GM19023 (cell line): ENCODE measurements around the gene NELFCD.
"Not testable (repeated sequence)": the region's sequence is repeated elsewhere in the genome, so short reads cannot be mapped to it uniquely, and the experiment has no call there.

ENCODE experiments used
- ATAC-seq: cut with Tn5 transposase; IDR thresholded peaks from one replicate; pipeline ENCODE4 v1.9.1; 2021; ENCODE audit warnings: mild to moderate bottlenecking, moderate library complexity; ENCODE audit not compliant: unreplicated experiment

Gene NELFCD

DNA sequence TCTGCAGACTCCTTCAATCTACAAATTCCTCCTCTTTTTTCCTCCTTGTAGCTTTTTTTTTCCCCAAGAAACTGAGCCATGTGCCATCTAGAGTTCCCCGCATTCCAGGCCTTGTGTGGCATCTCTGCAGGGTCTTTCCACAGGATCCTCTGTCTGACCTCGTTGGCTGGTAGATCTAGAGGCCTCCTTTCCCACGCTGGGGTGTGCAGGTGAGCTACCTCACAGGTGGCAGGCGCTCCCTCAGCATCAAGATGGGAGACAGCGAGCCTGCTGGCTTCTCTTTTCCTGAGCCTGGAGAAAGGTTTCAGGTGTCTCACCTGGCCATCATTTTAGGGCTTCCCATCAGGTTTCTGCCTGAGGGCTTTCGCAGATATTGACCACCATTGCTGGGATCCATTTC, 9.6 kb upstream of the NELFCD start:
- no peak for ATAC-seq

DNA sequence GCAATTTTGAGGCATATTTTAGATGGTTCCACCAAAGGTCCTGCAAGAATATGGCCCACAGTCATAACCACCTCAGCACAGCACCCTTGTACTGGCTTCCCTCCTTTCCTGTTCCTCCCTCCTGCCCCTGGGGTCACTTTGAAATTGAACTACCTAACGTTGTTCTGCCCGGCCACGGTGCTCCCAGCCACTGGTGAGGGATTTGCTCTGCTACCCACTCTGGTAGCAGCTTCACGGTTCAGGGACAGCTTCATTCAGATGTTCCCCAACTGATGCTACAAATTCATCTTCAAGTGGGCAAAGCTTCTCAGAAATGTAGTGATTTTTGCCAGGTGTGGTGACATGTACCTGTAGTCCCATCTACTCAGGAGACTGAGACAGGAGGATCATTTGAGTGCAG, 7.9 kb upstream of the NELFCD start:
- no peak for ATAC-seq

DNA sequence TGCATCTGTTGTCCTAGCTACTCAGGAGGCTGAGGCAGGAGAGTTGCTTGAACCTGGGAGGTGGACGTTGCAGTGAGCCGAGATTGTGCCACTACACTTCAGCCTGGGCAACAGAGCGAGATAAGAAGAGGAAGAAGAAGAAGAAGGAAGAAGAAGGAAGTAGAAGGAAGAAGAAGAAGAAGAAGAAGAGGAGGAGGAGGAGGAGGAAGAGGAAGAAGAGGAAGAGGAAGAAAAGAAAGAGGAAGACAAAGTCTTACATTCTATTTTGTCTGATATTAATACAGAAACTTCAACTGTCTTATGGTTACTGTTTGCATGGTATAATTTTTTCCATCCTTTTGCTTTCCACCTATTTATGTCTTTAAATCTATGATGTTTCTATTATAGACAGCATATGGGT, 7.2 kb upstream of the NELFCD start:
- ATAC-seq: no peak

DNA sequence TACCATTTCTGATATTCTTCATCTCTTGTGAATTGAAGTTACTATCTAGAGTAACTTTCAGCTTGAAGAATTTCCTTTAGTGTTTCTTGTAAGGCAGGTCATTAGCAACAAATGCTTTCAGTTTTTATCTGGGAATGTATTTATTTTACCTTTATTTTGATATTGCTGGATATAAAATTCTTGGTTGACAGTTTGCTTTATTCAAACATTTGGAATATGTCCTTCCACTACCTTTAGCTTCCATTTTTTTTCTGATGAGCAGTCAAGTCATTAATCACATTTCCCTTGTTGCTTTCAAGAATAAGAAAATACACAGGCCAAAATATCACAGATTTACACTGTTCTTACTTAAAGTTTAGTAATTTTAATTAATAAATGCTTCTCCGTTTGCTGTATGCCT, 5.7 kb upstream of the NELFCD start:
- ATAC-seq: no peak

DNA sequence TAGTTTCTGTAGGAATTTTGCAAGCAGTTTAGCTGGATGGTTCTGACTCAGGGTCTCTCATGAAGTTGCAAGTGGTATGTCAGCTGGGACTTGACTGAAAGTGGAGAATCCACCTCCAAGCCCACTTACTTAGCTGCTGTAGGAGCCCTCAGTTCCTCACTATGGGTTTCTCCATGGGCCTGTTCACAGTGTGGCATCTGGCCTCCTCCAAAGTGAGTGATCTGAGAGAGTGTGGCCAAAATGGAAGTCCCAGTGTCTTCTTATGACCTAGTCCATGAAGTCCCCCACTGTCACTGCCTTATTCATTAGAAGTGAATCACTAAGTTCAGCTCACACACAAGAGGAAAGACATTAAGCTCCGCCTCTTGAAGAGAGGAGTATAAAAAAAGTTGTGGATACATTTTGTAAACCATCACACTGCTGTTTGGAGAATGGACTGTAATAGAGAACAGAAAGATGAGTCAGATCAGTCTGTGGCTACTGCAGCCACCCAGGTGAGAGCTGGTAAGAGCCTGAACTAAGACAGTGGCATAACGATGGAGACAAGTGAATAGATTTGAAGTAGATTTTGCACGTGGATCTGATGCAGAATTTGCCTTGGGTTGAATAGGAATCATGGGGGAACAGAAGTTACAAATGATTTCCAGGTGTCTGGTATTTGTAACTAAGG, 4.9 kb upstream of the NELFCD start:
- no peak for ATAC-seq

DNA sequence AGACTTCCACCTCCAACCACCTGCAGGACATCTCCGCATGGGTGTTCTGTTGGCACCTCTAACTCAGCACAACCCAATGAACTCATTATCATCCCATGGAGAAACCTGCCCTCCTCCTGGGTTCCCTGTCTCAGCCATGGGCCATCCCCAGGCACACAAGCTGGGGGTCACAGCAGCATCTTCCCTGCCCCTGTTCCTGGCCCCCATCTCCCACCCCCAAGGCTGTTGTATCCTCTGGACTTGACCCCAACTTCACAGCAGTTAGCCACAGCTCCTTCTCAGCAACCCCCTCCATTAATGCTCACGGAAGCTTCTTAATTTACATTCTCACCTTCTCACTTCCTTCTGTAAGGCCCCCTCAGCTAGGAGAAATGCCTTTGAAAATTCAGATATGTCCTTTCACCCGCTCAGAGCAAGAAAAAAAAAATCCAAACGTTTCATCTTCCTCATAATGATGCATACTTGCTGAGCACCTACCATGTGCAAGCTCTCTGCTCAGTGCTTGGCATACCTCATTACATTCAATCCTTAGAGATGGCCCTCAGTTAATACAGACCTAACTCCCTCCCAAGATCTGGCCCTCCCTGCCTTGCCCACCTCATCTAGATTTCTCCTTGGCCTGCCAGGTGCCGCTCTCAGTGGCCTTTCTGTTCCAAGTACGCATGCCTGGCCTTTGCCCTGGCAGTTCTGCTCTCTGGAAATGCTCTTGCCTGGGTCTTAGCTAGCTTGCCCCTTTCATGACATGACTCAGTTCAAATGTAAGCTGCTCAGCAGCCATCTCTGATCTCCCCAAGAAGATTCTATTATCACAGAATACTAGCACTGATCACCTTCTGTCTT, 2.5 kb upstream of the NELFCD start:
- no peak for ATAC-seq

DNA sequence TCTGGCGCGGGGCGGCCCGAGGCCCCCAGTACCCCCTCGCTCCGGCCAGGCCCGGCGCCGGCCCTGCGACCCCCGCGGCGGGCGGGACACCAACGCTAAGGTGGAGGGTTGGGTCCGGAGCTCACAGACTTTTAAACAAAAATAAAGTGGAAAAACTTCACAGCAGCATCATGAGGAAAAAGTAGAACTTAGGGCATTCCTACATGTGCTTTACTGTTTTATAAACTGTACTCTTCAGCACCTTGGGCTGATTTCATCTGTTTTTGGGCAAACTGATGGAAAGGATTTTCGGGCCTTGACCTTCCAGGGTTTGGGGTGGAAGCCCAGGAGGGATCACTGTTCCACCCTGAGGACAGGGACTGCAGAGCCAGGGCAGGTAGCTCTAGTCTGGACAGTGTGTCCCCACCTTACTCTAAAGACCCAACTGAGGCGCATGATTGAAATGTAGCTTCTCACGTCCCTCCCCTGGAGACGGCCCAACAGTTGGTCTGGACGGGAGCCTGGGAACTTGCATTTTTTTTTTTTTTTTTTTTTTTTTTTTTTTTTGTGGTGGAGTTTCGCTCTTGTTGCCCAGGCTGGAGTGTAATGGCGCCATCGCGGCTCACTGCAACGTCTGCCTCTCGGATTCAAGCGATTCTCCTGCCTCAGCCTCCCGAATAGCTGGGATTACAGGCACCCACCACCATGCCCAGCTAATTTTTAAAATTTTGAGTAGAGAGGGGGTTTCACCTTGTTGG, 740 bp downstream of the NELFCD start:
- no peak for ATAC-seq

DNA sequence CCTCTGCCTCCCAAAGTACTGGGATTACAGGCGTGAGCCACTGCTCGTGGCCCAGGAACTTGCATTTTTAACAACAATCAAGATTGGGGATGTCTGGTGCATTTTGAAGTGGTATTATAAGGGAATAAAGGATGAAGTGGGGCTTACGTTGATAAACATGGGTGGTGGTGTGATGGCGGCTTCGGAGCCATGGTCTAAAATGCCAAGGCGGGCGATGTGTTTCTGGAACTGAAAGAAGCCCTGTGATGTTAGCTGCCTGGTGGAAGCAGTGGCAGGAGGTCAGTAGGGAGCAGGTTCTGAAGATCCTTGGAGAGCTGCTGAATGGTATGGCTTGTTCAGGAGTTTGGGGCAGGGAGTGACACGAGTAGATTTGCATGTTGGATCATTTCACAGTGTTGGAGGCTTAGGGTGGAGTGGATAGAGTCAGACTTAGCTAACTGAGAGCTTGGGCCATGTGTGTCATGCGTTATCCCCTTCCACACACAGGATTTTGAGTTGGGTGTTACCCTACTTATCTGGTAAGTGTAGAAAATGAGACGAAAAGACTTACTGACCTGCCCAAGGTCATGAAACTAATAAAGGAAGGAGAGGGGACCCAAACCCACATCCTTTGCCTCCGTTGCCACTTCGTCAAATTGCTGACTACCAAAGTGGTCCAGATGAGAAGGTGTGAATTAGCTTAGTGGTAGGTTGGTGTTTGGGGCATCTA, 1.5 kb downstream of the NELFCD start:
- no peak for ATAC-seq

DNA sequence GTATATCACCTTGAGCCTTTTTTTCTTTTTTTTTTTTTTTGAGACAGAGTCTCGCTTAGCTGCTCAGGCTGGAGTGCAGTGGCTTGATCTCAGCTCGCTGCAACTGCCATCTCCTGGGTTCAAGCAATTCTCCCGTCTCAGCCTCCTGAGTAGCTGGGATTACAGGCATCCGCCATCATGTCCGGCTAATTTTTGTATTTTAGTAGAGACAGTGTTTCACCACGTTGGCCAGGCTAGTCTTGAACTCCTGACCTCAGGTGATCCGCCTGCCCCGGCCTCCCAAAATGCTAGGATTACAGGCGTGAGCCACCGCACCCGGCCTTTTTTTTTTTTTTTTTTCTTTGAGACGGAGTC, 2.0 kb downstream of the NELFCD start:
- not testable (repeated sequence) for ATAC-seq

DNA sequence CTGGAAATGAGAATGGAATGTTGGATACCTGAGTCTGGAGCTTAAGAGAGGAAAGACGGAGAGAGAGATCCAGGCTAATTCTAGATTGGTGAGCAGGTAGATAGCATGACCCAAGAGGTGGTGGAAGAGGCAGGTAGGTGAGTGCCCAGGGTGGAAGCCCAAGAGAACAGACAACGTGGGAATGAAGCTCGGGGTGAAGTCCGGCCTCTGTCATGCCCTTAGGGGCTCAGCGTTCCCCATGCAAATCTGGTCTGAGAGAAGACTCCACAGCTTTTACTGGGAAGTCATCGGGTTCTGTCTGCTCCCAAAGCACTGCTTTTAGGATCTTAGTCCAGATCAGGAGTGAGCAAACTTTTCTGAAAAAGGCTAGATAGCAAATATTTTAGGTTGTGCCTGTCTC, 3.6 kb downstream of the NELFCD start:
- no peak for ATAC-seq

DNA sequence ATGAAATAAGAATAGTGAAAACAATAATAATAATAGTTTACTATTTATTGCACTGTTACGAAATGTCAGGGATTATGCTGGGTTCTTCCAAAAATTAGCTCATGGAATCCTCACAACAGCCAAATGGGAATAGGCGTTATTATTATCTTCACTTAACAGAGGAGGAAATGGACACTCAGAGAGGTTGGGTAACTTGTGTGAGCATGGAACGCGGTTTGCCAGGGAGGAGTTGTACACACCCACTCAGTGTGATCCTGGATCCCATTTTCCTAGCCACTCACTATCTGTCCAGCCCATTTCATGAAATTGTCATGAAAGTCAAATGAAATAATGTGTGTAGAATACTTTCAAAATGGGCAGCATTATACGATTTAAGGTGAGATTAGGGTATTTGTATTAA, 4.6 kb downstream of the NELFCD start:
- no peak for ATAC-seq

DNA sequence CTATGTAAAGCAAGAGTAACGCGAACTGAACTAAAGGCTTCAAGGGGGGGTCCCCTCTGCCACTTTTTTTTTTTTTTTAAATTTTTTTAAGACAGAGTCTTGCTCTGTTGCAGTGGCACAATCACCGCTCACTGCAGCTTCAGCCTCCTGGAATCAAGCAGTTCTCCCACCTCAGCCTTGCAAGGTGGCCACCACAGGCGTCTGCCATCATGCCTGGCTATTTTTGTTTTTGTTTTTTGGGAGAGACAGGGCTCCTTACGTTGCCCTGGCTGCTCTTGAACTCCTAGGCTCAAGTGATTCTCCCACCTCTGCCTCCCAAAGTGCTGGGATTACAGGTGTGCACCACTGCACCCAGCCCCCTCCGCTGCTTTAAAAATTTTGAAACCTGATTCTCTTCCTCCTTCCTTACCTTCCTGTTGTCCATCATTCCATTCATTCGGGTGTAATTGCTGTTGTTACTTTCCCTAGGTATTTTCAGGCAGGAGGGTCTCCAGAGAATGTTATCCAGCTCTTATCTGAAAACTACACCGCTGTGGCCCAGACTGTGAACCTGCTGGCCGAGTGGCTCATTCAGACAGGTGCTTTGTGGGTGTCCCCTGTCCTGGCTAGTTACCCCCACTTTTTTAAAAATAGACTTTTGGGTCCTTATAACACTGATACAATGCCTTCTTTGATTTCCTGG, 5.4 kb downstream of the NELFCD start:
- no peak for ATAC-seq

DNA sequence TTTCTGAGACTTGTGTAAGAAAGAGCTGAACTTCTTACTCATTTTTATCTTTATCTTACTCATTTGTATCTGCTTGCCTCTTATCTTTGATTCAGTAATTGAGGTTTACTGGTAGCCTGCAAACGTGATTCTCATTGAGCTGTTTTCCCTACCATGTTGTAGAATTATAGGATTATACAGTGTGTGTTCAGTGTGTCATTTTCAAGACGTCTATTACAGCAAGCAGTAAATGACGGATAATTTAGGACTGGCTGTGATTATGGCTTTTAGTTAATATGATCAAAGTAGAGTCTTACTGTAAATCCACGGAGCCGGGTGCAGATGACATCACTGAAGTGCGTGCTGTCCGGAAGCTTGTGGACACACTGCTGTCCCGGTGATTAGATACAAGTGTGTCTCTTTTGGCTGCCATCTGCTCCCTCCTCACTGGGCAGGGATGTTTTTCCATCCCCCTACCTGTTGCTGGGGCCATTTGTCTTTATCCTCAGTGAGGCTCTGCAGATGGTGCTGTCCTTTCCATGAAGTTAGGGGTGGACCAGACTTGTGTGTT, 6.0 kb downstream of the NELFCD start:
- ATAC-seq: no peak

DNA sequence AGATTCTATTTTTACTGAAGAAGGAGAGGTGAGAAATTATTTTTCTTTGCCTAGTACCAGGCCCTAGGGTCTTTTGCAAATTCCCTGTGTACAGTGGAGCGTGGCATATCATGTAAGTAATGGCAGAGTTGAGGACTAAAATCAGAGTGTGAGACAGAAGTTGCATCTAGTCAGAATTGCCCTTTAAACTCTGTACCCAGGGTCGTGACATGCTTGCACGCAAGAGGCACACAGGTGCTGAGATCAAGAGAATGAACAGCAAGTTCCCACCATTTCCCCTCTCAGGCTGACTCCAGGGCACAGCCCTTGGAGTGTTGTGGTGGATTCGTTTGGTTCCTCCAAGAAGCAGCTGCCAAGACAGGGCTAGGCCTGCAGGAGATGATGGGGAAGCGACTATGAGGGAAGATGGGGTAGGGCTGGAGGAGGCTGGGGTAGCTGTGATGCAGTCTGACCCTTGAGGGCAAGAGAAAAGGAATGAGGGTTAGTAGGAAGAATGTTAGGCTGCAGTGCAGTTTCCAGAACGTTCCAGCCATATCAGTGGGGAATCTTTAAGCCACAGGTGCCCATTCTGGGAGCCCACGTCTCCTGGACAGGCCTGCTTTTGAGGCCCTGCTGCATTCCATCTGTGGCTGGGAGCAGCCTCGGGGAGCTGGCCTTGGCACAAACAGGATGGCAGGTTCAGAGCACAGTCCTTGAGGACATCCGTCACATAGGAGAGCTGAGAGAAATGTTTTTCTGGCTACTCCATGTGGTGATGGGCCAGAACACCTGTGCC, 6.9 kb downstream of the NELFCD start:
- no peak for ATAC-seq

DNA sequence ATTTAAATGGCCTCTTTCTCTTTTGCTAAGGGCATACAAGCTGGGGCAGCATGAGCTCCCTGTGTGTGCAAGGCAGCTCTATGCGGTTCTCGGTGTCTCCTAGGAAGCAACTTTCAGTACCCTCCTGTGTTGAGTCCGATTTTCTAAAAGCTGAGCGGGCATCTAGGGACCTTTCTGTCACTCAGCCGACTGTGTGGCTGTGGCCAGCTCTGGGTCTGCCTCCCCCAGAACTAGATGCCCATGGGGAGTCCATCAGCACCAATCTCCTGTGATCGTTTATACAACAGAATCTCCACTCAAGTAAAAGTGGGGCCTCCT, 7.5 kb downstream of the NELFCD start:
- ATAC-seq: no peak

DNA sequence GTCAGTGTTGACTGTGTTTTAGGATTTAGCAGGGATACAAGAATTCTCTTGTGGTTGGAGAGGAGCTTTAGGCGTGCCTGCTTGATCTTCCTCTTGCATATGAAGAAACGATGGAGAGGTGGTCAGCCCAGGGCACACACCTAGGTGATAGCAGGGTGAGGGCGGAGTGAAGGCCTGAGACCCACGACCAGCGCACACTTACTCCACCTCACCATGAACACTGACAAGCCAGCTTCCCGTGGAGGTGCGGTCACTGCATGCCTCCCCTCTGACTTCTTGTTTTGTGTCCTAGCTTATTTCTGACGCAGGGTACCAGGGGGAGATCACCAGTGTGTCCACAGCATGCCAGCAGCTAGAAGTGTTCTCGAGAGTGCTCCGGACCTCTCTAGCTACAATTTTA, 8.1 kb downstream of the NELFCD start:
- no peak for ATAC-seq

DNA sequence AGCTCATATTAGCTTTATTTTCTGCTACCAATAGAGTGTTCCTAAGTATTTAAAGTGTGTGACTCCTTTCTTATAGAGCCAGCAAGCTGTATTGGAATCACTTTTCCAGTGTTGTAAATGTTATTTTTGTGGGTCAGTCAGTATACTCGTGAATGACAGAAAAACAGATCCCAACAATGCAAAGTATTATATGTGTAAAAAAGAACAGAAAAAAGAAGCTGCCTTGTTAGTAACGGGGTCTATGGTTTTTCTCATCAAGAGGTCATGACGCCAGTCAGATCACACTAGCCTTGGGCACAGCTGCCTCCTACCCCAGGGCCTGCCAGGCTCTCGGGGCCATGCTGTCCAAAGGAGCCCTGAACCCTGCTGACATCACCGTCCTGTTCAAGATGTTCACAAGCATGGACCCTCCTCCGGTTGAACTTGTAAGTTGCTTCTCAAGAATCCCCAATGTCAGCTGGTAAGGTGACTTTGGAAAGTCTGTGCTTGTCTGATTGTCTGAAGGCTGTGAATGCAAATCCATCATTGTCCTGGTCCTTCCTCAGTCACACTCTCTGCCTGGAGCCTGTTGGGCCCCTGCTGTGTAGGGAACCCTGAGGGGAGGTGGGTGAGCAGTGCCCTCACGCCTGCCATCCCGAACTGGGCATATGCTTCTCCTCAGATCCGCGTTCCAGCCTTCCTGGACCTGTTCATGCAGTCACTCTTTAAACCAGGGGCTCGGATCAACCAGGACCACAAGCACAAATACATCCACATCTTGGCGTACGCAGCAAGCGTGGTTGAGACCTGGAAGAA, 9.8 kb downstream of the NELFCD start:
- ATAC-seq: no peak

DNA sequence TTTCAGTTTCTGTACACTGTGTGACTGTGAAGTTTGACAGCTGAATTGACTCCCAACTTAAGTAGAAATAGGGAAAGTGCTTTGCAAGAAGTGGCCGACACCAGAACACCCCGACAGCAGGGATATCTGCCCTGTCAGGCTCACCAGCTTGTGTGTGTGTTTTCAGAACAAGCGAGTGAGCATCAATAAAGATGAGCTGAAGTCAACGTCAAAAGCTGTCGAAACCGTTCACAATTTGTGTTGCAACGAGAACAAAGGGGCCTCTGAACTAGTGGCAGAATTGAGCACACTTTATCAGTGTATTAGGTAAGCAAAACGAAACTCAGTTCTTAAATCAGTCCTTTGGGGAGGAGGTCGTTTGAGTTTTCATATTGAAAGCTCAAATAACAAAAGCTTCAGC, 10.7 kb downstream of the NELFCD start:
- no peak for ATAC-seq

DNA sequence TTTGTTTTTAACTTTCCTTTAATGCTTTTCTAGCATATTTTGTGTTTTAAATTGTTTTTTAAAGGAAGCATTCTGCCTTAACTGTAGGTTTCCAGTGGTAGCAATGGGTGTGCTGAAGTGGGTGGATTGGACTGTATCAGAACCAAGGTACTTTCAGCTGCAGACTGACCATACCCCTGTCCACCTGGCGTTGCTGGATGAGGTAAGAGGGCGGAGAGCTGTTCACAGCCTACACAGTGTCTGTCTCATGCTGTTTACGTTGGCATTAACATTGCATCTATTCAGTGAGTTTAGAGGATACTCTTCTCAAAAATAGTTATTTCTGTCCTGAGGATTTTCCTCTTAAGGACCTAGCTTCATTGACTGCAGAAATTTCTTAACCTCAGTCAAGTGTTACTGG, 11.9 kb downstream of the NELFCD start:
- no peak for ATAC-seq
